SH-SY5Y (cell line): ENCODE results near the gene MOB3B.

Source experiments
- GATA2 ChIP-seq: IDR thresholded peaks from 2 replicates; pipeline ENCODE4 v1.6.1; 2011; ENCODE audit warnings: mild to moderate bottlenecking, low read depth, low read length
- GATA3 ChIP-seq: IDR thresholded peaks from 2 replicates; pipeline ENCODE4 v1.6.1; 2011; ENCODE audit warnings: low read depth, mild to moderate bottlenecking, low read length, moderate library complexity

Gene MOB3B

GRCh38 chr9:27440888-27441740 is 88.5 kb downstream of the MOB3B start:
- TF ChIP-seq GATA2 (no peak), GATA3 (no peak)

- no peak for TF ChIP-seq GATA2
- TF ChIP-seq GATA3, result no peak
Measured at GRCh38 chr9:27438522-27438921, 91.1 kb downstream of the MOB3B start.

DNA sequence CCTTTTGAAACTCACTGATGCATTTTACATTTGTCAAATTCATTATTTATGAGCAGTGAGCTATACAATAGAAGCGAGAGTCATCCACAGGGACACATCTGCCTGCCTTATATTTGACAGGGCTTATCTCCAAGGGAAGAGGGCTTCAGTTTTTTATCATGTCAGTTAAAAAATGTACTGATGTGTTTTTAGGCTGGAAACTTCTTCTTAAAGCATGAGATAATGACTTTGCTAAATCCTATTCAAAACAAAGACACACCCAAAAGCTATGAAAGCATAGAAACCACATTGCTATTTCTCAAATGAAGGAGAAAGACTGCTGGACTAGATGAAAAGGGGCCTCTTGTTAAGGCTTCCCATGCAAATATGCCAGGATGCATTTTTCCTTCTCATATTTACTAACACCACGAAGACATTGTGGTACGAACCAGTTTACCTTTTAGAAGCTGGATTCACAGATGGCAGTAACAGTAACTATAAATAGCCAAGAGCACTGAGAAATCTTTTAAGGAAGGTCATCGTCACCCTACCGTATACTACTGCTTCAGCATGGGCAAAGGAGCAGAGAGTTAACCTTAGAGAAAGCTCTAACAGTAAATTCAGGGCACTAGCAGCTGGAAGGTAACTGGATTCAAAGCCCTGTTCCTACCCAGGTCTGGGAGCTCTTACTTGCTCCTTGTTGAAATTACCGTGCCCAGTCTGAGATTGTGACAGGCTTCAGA is 91.8 kb downstream of the MOB3B start:
- TF ChIP-seq GATA3 (no peak), GATA2 (no peak)

- no peak for TF ChIP-seq GATA3
- no peak for TF ChIP-seq GATA2
Measured at GRCh38 chr9:27436234-27436633, 93.4 kb downstream of the MOB3B start.

DNA sequence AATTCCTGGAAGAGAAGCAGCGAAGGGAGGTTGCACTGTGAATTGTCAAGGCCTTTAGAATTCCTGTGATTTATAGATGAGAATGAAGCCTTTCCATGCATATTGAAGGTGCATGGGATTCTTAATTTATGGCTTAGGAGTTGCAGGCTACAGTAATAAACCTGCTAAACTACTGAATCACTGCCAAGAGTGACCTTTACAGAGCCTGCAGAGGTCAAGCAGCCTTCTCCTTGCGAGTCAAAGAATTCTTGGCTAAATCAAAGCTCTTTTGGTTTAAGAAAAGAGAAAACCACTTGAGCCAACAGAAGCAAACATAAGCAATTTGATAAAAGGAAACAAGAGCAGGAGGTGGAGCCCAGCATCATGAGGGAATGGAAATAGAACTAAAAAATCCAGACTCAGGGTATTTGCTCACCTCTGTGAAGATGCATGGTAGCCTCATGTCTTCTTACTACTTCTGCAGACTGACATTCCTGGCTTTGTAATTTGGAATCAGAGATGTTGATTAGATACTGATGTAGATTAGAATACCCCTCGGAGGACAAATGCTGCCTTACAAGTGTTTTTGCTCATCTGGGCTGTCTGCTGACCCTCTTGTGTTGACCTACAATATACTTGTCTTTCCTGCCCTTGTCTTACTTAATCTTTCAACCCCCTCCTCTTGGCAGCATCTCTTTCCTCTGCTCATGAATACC is 95.8 kb downstream of the MOB3B start:
- TF ChIP-seq GATA3, result no peak
- TF ChIP-seq GATA2, result no peak

DNA sequence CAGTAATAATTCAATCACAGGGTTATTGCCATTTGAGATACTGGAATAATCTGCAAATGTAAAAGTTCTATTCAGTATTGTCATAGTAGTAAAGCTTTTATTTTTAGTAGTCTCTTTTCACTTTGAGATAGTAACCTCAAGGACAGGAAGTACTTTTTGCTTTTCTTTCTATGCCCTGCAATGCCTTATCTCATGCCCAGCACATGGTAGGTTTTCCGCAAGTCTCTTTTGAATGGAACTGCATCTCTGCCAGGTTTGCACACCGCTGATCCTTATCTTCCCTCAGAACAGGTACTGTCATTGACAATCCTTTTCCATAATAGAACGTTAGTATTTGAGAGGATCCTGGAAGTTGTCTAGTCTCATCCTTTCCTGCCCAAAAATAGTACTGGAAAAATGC is 97.3 kb downstream of the MOB3B start:
- TF ChIP-seq GATA3 (no peak), GATA2 (no peak)

GRCh38 chr9:27431543-27432147 is 98.0 kb downstream of the MOB3B start:
- no peak for TF ChIP-seq GATA3
- TF ChIP-seq GATA2, result no peak

DNA sequence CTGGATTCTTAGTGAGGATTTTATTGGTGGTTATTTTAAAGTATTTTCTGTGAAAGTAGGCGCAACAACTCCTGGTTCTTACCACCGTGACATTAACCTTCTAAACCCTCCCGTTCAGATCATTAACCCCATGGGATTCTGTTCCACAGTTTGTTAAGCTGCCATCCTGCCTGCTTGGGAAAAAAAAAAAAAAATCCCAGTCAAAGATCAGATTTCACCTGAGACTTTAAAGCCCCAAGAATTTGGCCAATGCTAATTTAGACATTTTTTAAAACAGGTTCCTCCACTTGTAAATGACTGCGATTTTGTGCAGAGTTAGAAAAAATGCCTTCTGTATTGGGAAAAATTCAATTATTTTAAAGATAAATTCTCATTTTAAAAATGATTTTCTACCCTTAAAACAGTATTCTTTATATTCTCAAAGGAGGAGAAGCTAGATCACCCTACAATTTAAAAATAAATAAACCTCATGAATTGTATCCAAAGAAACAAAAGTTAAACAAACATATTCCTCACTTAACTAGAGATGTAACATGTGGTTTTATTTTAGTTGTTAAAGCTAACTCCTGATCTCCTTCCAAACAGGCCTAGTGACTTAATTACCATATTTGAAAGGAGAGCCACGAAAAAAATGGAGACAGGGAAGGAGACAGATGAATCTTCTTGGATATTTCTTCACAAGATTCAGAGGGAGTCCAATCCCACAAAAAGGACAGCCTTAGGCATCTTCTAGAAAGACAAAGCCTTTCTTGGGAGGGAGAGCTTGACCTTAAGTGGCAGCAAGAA is 98.7 kb downstream of the MOB3B start:
- TF ChIP-seq GATA2, result no peak
- TF ChIP-seq GATA3, result no peak

DNA sequence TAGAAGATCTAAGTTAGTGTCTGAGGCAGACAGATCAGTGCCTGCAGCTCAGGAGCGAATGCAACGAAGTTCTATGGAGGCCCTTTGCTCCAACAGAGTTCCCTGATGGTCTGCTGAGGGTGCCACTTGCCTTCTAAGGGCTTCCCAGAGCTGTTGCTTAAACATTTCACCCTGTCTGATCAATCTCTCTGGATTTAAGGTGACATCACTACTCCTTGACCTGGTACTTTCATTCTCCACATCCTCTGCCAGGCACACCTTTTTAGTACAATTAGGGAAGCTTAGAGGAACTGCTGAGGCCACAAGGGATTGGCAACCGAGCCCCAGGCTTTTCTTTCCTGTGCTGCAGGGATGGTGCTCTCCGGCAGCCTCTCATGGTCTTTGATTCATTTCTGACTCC is 99.7 kb downstream of the MOB3B start:
- TF ChIP-seq GATA3, result no peak
- no peak for TF ChIP-seq GATA2

DNA sequence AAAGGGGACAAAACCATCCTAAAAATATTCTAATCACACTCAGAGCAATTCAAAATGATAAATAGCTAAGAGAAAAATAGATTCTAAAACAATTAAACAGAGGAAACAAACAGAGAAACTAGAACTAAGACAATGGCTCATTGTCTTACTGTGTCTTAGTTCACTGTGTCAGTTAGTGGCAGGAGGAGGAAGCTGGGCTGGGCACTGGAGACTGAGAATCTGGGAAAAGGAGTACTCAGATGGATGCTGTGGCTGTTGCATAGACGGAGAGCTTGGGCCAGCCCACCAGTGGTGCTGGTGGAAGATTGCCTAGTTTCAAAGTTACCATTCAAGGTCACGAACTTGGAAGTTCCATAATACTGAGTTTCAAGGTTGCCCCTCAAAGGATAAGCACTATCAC is 100.2 kb downstream of the MOB3B start:
- no peak for TF ChIP-seq GATA3
- no peak for TF ChIP-seq GATA2

GRCh38 chr9:27428551-27428950 is 101.1 kb downstream of the MOB3B start:
- TF ChIP-seq GATA3 (no peak), GATA2 (no peak)

DNA sequence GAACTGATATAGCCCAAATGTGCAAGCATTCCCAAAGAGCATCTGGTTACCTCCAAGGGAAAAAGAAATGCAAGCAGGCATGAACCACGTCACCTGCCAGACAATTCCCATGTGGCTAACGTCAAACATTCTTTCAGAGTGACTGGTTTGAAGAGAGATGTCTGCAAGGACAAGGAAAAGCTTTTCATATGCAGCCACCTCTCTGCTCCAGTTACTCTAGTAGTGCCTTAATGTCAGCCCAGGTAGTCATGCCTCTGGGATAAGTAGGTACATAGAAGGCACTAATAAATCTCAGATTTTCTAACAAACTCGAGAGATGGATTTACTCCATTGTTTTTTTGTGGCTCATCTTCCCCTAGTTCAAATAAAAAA is 102.4 kb downstream of the MOB3B start:
- no peak for TF ChIP-seq GATA2
- TF ChIP-seq GATA3, result no peak

GRCh38 chr9:27426511-27427271 is 102.9 kb downstream of the MOB3B start:
- TF ChIP-seq GATA2, result no peak
- TF ChIP-seq GATA3, result no peak
